ENCODE measurements around the gene GZMH. TPM values are rescaled to one million over a fixed set of nuclear protein-coding genes. Genes with fewer than 3 reads are reported as not detected.

GZMH gene
- total and polyA plus RNA-seq, 2 of the 8 experiments (the other 6 are each of a cell fraction or from before 2014, with no cell fraction given), result not detected

GRCh38 chr14:24606297-24606696 is 3.2 kb downstream of the GZMH start:
- WGBS, 2 experiments (ENCODE audit: extremely low coverage in 1 of 2, insufficient coverage in 1 of 2, insufficient read length in 1 of 2, insufficient replicate concordance in 2 of 2, low coverage in 1 of 2, low lambda C conversion rate in 2 of 2, missing lambda C conversion rate in 1 of 2), result 76% methylated on average over 3 of the region's 3 CpGs; no CpG with 5 or more reads in 1 of the 2 experiments

More at GRCh38 chr14:24606297-24606696, 3.2 kb downstream of the GZMH start:
- H3K23me2 ChIP-seq (ENCODE audit: low read depth, low read length), result 0 out of 2 replicates have a peak, but pooled peaks cover 2% of the 10 kb centered on the region
- no peak overlapping the region for H4K91ac ChIP-seq (replicated peaks; ENCODE audit: insufficient read length, low read length)
- no peaks in the 10 kb centered on the region for H3K79me1 ChIP-seq (ENCODE audit: low read depth, low read length)
- no peak overlapping the region for H3K18ac ChIP-seq (ENCODE audit: extremely low read depth, low read length)
- TF ChIP-seq CBX8 (IDR thresholded peaks at IDR 0.05; ENCODE audit: borderline replicate concordance, low read depth, low read length), result no peak
- TF ChIP-seq TAF1 (IDR thresholded peaks at IDR 0.05; ENCODE audit: low read depth, low read length), result no peak
- TF ChIP-seq MAX (IDR thresholded peaks at IDR 0.05), result no peak
- TF ChIP-seq, protein P1, sequence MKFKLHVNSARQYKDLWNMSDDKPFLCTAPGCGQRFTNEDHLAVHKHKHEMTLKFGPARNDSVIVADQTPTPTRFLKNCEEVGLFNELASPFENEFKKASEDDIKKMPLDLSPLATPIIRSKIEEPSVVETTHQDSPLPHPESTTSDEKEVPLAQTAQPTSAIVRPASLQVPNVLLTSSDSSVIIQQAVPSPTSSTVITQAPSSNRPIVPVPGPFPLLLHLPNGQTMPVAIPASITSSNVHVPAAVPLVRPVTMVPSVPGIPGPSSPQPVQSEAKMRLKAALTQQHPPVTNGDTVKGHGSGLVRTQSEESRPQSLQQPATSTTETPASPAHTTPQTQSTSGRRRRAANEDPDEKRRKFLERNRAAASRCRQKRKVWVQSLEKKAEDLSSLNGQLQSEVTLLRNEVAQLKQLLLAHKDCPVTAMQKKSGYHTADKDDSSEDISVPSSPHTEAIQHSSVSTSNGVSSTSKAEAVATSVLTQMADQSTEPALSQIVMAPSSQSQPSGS (IDR thresholded peaks at IDR 0.05; ENCODE audit: low read length), result no peak
- no peak overlapping the region for H3K14ac ChIP-seq (ENCODE audit: insufficient read length)
- no peaks in the 10 kb centered on the region for H4K20me1 ChIP-seq (replicated peaks in 1 of 2; ENCODE audit: control insufficient read depth in 1 of 2, insufficient read depth in 2 of 2, low read length in 2 of 2)
- no peaks in the 10 kb centered on the region for H3K4me1 ChIP-seq (replicated peaks in 1 of 4; ENCODE audit: control insufficient read depth in 3 of 4, insufficient read depth in 4 of 4, low read length in 3 of 4)
- no peak overlapping the region for H3K4me2 ChIP-seq (ENCODE audit: insufficient read depth in 1 of 2, low read depth in 2 of 2, low read length in 2 of 2)
- H2BK20ac ChIP-seq (ENCODE audit: low read length), result no peak overlapping the region
- FAIRE-seq, result no peak
- no peak overlapping the region for H3K56ac ChIP-seq (replicated peaks; ENCODE audit: insufficient read length, low read depth, low read length)
- no peak overlapping the region for H4K5ac ChIP-seq (ENCODE audit: insufficient read length, low read depth, low read length)
- no peak overlapping the region for H3K9ac ChIP-seq (replicated peaks in 1 of 4; ENCODE audit: extremely low read depth in 1 of 4, low read depth in 3 of 4, low read length in 3 of 4)
- H3K9me3 ChIP-seq (ENCODE audit: insufficient read depth in 2 of 2, low read depth in 1 of 2, low read length in 1 of 2), result peaks cover 3 to 5% of the 10 kb centered on the region in 2 experiments; a peak in 3 of 4 replicates
- no peak for DNase-seq (ENCODE audit: low read depth in 1 of 2, low spot score in 2 of 2)
- H2BK120ac ChIP-seq (replicated peaks; ENCODE audit: low read depth, low read length), result no peak overlapping the region
- H2AK5ac ChIP-seq (ENCODE audit: low read depth, low read length), result no peak overlapping the region
- H2BK12ac ChIP-seq (ENCODE audit: low read depth, low read length), result no peak overlapping the region
- H3K23ac ChIP-seq (ENCODE audit: insufficient read length), result no peak overlapping the region
- no peak overlapping the region for H2BK15ac ChIP-seq (ENCODE audit: low read length)
- no peak overlapping the region for H3K27ac ChIP-seq (ENCODE audit: low read depth, low read length)
- H2AFZ ChIP-seq (ENCODE audit: low read length), result no peak overlapping the region
- H3K4me3 ChIP-seq (ENCODE audit: extremely low read depth in 1 of 4, insufficient read depth in 2 of 4, low read depth in 3 of 4, low read length in 4 of 4), result no peak overlapping the region
- CTCF ChIA-PET (ENCODE audit: partially characterized antibody), result interaction anchor here (0.8 to 1.9 kb wide), 8 partner anchors 9 to 123 kb away, joined by 3 to 7 read pairs (median 4); no protein-coding TSS in a partner anchor
- no peak overlapping the region for H4K8ac ChIP-seq (ENCODE audit: extremely low read depth, insufficient read depth, low read length)
- H2BK5ac ChIP-seq (ENCODE audit: low read depth, low read length), result no peak overlapping the region
- POLR2A ChIA-PET (ENCODE audit: partially characterized antibody), result no interaction called here
- H3K79me2 ChIP-seq (ENCODE audit: control insufficient read depth in 1 of 2, insufficient read depth in 2 of 2, low read length in 2 of 2), result no peaks in the 10 kb centered on the region
- H3K27me3 ChIP-seq (replicated peaks in 1 of 4; ENCODE audit: control insufficient read depth in 3 of 4, extremely low read depth in 1 of 4, insufficient read depth in 3 of 4, low read length in 3 of 4), result no peaks in the 10 kb centered on the region
- H3K36me3 ChIP-seq (ENCODE audit: control insufficient read depth in 2 of 4, insufficient read depth in 4 of 4, low read length in 3 of 4), result no peaks in the 10 kb centered on the region
- no peak overlapping the region for H3K4ac ChIP-seq (replicated peaks; ENCODE audit: insufficient read length, low read depth, low read length)
